ENCODE measurements around the gene TIFAB.

Gene TIFAB

GRCh38 chr5:135458356-135458755 is 6.2 kb upstream of the TIFAB start:
- DNase-seq (ENCODE audit: low read depth), result no peak

- DNase-seq (ENCODE audit: low read depth), result peak; percentile 26
These were observed 5.4 kb upstream of the TIFAB start for GRCh38 chr5:135457424-135458071.

- DNase-seq (ENCODE audit: low read depth), result no peak
These were observed 4.3 kb upstream of the TIFAB start for GRCh38 chr5:135456238-135457099.

GRCh38 chr5:135455876-135456237 is 3.7 kb upstream of the TIFAB start:
- DNase-seq (ENCODE audit: low read depth), result no peak

- no peak for DNase-seq (ENCODE audit: low read depth)
These were observed 2.8 kb upstream of the TIFAB start for GRCh38 chr5:135454946-135455345.

- DNase-seq (ENCODE audit: low read depth), result no peak
These were observed 1.5 kb upstream of the TIFAB start for GRCh38 chr5:135453613-135454012.

GRCh38 chr5:135451581-135452320 is 400 bp downstream of the TIFAB start:
- no peak for DNase-seq (ENCODE audit: low read depth)

GRCh38 chr5:135450952-135451351 is 1.2 kb downstream of the TIFAB start:
- no peak for DNase-seq (ENCODE audit: low read depth)

GRCh38 chr5:135450336-135450735 is 1.8 kb downstream of the TIFAB start:
- no peak for DNase-seq (ENCODE audit: low read depth)

- no peak for DNase-seq (ENCODE audit: low read depth)
These were observed 2.5 kb downstream of the TIFAB start for GRCh38 chr5:135449644-135450043.

GRCh38 chr5:135448791-135449507 is 3.2 kb downstream of the TIFAB start:
- DNase-seq (ENCODE audit: low read depth), result no peak

GRCh38 chr5:135448071-135448739 is 3.9 kb downstream of the TIFAB start:
- no peak for DNase-seq (ENCODE audit: low read depth)

- DNase-seq (ENCODE audit: low read depth), result no peak
These were observed 4.7 kb downstream of the TIFAB start, which contains the start of gene DCANP1 for GRCh38 chr5:135447298-135447929. Gene DCANP1 (minus strand): TSS chr5:135447348. CDS start chr5:135447108, 240 bp downstream.

- DNase-seq (ENCODE audit: low read depth), result no peak
These were observed 5.5 kb downstream of the TIFAB start for GRCh38 chr5:135446615-135447014.

- no peak for DNase-seq (ENCODE audit: low read depth)
These were observed 5.9 kb downstream of the TIFAB start for GRCh38 chr5:135446206-135446605.

- no peak for DNase-seq (ENCODE audit: low read depth)
These were observed 6.7 kb downstream of the TIFAB start for GRCh38 chr5:135445306-135445985.

GRCh38 chr5:135444881-135445280 is 7.3 kb downstream of the TIFAB start:
- no peak for DNase-seq (ENCODE audit: low read depth)

GRCh38 chr5:135444360-135444759 is 7.8 kb downstream of the TIFAB start:
- DNase-seq (ENCODE audit: low read depth), result no peak

- no peak for DNase-seq (ENCODE audit: low read depth)
These were observed 8.8 kb downstream of the TIFAB start for GRCh38 chr5:135443161-135443960.

Data from stimulated activated CD8-positive, alpha-beta memory T cell treated with anti-CD3 and anti-CD28 coated beads, Interleukin-12 subunit alpha, Interleukin-12 subunit beta, amount 100 ng/mL, for 1 hour (primary cell).